Uterus (tissue), 4 donors: ENCODE data around the gene MET. TPM values are rescaled to one million over a fixed set of nuclear protein-coding genes. Genes with fewer than 3 reads are reported as not detected.

Source experiments
- DNase-seq, 2 donors: peaks; one replicate each; pipeline ENCODE4 v3.0.0-alpha.2; 2019 to 2020
- H3K27ac ChIP-seq, 2 donors: fragments of 200-600 bp; sonication (generic); 1 replicate in 1 of 2; 2 replicates in 1 of 2; pipeline ENCODE4 v1.5.1; 2016 to 2018
- H3K27me3 ChIP-seq, 2 donors: fragments of 200-600 bp; sonication (generic); one replicate each; pipeline ENCODE4 v1.5.1; 2018 to 2019; ENCODE audit warnings: control low read depth in 1 of 2
- H3K36me3 ChIP-seq, 2 donors: fragments of 200-600 bp; sonication (generic); one replicate each; pipeline ENCODE4 v1.5.1; 2019; ENCODE audit warnings: control low read depth in 1 of 2
- H3K4me1 ChIP-seq, 2 donors: fragments of 200-600 bp; sonication (generic); one replicate each; pipeline ENCODE4 v1.5.1; 2018 to 2019; ENCODE audit warnings: control low read depth in 1 of 2
- H3K4me3 ChIP-seq, 2 donors: fragments of 200-600 bp; sonication (generic); 1 replicate in 1 of 2; 2 replicates in 1 of 2; pipeline ENCODE4 v1.5.1; 2018 to 2019; ENCODE audit warnings: mild to moderate bottlenecking in 1 of 2
- H3K9me3 ChIP-seq, 2 donors: fragments of 200-600 bp; sonication (generic); one replicate each; pipeline ENCODE4 v1.5.1; 2019; ENCODE audit warnings: control low read depth in 1 of 2
- CTCF ChIP-seq, 4 experiments: fragments of 200-600 bp in 2 of 4; fragments of 450-650 bp in 2 of 4; sonication (generic) in 2 of 4; IDR thresholded peaks; one replicate each; pipeline ENCODE4 v1.5.1; 2016 to 2019; ENCODE audit warnings: antibody characterized with exemption in 4 of 4, mild to moderate bottlenecking in 2 of 4, moderate library complexity in 1 of 4
- POLR2A ChIP-seq, 2 donors: fragments of 450-650 bp; IDR thresholded peaks; one replicate each; pipeline ENCODE4 v1.6.1; 2016; ENCODE audit warnings: antibody characterized with exemption in 2 of 2, mild to moderate bottlenecking in 1 of 2, moderate library complexity in 1 of 2
- intact Hi-C: fragments of 100-400 bp; cut with DNase I; formaldehyde crosslinking; loops from one replicate; pipeline ENCODE4 v1.15.1; 2023; ENCODE audit warnings: low total_unique reads
- total RNA-seq, 4 donors: library from RNA; depleted of rRNA in 3 of 4; stranded (reverse); fragments of >200 nt in 3 of 4; gene quantifications; one replicate each; pipeline versions ENCODE4 v1.1.0 to v1.2.4, GENCODE V29; 2014 to 2023
- donor health status: DM: yes; HTN: yes; CAD: no.

The MET gene
- total RNA-seq, 4 donors from 2014 or later, result 13.8 to 37.2 (median 35.6) TPM

DNA sequence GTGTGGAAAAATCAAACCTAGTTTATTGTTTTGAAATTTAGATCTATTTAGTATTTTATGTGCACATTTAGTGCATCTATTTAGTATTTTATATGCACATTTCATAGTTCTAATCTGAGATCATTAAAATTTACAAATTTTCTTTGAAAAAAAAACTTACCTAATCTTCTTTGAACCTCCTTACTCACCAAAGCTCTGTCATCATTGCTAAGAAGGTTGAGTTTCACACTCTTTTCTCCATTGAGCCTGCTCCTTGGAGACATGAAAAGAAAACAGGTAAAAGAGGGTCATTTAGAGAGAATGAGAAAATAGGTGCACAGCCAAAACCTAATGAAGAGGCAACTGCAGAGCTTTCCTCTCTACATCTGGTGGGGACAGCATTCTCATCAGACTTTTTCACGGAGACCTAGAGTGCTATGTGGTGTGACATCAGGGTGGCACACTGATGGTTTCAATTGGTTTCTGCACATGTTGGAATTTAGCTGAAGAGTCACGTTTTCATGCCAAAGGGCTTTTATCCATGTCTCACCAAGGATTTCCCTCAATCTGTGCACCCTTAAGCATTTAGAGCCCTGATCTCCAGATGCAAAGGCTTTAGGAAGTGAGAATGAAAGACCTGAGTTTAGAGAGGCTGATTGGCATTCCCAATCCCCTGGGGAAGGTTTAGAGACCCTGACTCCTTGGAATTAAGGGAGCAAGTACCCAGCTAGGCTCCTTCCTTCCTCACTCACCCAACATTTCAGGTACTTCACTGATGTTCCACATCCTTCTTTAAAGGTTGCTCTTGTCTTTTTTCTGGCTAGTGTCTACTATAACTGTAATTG, 101.1 kb downstream of the MET start:
- no peak for DNase-seq
- H3K9me3 ChIP-seq, result no peaks in the 10 kb centered on the region
- no peaks in the 10 kb centered on the region for H3K36me3 ChIP-seq
- H3K27me3 ChIP-seq, result no peaks in the 10 kb centered on the region
- H3K4me1 ChIP-seq, result no peaks in the 10 kb centered on the region
- H3K4me3 ChIP-seq, result no peak overlapping the region
- TF ChIP-seq POLR2A (IDR thresholded peaks at IDR 0.05), result no peak
- no peak for TF ChIP-seq CTCF (IDR thresholded peaks at IDR 0.05)
- no peak overlapping the region for H3K27ac ChIP-seq
- intact Hi-C loops, result no loop called here

GRCh38 chr7:116776046-116776445, 104.0 kb downstream of the MET start:
- TF ChIP-seq CTCF (IDR thresholded peaks at IDR 0.05) (no peak), POLR2A (IDR thresholded peaks at IDR 0.05) (no peak)
- intact Hi-C loops, result no loop called here
- Histone ChIP-seq H3K36me3 (no peaks in the 10 kb centered on the region), H3K4me1 (no peaks in the 10 kb centered on the region), H3K9me3 (no peaks in the 10 kb centered on the region), H3K27ac (no peak overlapping the region), H3K4me3 (no peak overlapping the region), H3K27me3 (no peaks in the 10 kb centered on the region)
- DNase-seq, result no peak

DNA sequence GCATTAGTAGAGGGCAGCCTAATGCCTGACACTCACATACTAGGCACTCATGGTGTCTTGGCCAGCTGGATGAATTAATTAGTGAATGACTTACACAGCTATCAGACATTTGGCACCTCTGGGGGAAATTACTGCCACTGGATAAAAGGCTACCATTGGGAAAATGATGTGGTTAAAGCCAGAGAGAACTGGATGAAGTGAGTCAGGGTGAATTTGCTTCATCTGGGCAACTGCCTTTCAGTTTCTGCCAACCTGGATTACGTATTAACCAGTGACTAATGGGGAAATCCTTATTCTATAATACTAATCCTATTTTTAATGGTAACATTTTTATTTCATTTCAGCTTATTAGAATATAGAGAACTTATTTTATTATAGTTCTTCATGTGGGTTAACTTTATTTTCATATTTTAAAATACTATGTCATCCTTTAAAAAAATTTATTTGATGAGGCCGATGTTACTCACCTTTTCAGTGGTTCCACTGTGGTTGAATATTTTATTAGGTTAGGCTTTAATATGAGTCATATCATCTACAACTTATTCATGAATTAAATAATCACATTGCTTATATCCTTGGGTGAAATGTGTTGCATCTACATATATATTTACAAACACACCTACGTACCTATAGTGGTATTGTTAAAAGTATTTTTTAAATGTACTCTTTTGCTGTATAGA, 104.8 kb downstream of the MET start:
- intact Hi-C loops, result no loop called here
- no peaks in the 10 kb centered on the region for H3K36me3 ChIP-seq
- no peaks in the 10 kb centered on the region for H3K4me1 ChIP-seq
- TF ChIP-seq POLR2A (IDR thresholded peaks at IDR 0.05) (no peak), CTCF (IDR thresholded peaks at IDR 0.05) (no peak)
- no peak for DNase-seq
- H3K27ac ChIP-seq, result no peak overlapping the region
- no peaks in the 10 kb centered on the region for H3K27me3 ChIP-seq
- no peak overlapping the region for H3K4me3 ChIP-seq
- no peaks in the 10 kb centered on the region for H3K9me3 ChIP-seq

- Histone ChIP-seq H3K27ac (no peak overlapping the region), H3K27me3 (no peaks in the 10 kb centered on the region), H3K4me3 (no peak overlapping the region), H3K4me1 (no peaks in the 10 kb centered on the region), H3K36me3 (no peaks in the 10 kb centered on the region), H3K9me3 (no peaks in the 10 kb centered on the region)
- DNase-seq, result no peak
- TF ChIP-seq POLR2A (IDR thresholded peaks at IDR 0.05), result no peak
- no peak for TF ChIP-seq CTCF (IDR thresholded peaks at IDR 0.05)
- intact Hi-C loops, result no loop called here
Measured at GRCh38 chr7:116777651-116778281, 105.8 kb downstream of the MET start.

DNA sequence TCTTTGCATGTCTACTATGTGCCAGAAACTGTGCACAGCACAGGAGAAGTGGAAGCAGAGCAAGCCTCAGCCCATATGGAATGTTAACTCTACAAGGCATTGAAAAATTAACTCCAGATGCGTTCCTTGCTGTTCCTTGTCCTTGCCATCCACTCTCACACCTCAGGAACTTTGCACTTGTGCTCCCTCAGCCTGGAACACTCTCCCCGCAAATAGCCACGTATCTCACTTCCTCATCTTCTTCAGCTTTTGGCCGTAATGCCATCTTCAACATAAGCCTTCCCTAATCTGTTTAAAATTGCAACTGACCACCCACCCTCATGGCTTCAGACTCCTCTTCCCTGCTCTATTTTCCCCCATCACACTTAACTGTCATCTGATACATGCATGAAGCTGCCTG, 107.2 kb downstream of the MET start:
- Histone ChIP-seq H3K36me3 (no peaks in the 10 kb centered on the region), H3K4me3 (no peak overlapping the region), H3K27me3 (no peaks in the 10 kb centered on the region), H3K27ac (no peak overlapping the region), H3K4me1 (no peaks in the 10 kb centered on the region), H3K9me3 (no peaks in the 10 kb centered on the region)
- DNase-seq, result no peak
- intact Hi-C loops, result no loop called here
- TF ChIP-seq POLR2A (IDR thresholded peaks at IDR 0.05) (no peak), CTCF (IDR thresholded peaks at IDR 0.05) (no peak)
